ENCODE results near the gene TP73. TPM values are rescaled to one million over a fixed set of nuclear protein-coding genes. Genes with fewer than 3 reads are reported as not detected.

Gene TP73
- total RNA-seq, 1 donor from 2014 or later = 1.3 TPM

DNA sequence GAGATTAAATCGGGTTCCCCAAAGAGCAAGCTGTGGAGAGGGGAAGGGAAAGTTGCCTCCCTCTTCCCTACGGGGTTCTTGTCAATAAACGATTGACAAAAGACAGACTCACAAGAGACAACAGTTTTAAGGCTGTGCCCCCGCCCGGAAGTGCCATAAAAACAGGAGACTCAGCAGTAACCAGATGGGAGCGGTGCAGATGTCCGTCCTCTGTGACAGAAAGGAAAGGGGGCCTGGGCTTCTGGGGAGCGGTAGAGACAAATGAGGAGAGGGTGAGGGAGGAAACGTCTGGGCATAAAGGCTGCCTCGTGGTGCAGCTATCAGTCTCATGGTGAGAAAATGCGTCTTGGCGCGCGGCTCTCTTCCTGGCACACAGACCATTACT, 5.9 kb downstream of the TP73 start:
- intact Hi-C loops (cut with micrococcal nuclease) = loop anchor here (10.0 kb wide), 1 partner anchor 67 kb away; no protein-coding TSS in a partner anchor

DNA sequence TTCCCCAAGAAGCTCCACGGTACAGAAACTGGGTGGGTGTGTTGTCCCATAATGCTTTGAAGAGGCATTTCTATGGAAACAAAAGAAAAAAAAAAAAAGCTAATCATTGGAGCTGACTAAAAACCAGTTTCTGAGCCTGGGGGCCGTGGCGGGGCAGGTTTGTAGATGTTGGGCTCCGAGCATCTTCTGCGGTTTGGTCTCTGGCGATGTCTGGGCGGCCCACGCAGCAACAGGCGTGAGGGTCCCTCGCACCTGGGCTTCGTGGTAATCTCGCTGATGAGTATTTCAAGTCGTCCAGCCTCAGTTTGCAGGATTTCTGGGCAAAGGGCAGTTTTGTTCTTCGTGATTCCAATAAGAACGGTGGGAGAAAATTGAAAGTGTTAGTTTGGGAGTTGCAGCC, 6.8 kb downstream of the TP73 start:
- H3K27ac Mint-ChIP-seq = no peak overlapping the region
- intact Hi-C loops (cut with micrococcal nuclease) = loop anchor here (10.0 kb wide), 1 partner anchor 66 kb away; no protein-coding TSS in a partner anchor
- H3K4me3 Mint-ChIP-seq = no peak overlapping the region
- H3K9me3 Mint-ChIP-seq = no peaks in the 10 kb centered on the region
- H3K27me3 Mint-ChIP-seq = peaks cover 30% of the 10 kb centered on the region
- no peaks in the 10 kb centered on the region for H3K36me3 Mint-ChIP-seq (ENCODE audit: low read depth)
- no peak for DNase-seq
- H3K4me1 Mint-ChIP-seq = no peaks in the 10 kb centered on the region

More for the DNA sequence above, 5.9 kb downstream of the TP73 start:
- DNase-seq = no peak
- Mint-ChIP-seq H3K4me3 (no peak overlapping the region), H3K27me3 (peaks cover 39% of the 10 kb centered on the region), H3K9me3 (no peaks in the 10 kb centered on the region), H3K27ac (no peak overlapping the region), H3K4me1 (no peaks in the 10 kb centered on the region), H3K36me3 (ENCODE audit: low read depth) (no peaks in the 10 kb centered on the region)

DNA sequence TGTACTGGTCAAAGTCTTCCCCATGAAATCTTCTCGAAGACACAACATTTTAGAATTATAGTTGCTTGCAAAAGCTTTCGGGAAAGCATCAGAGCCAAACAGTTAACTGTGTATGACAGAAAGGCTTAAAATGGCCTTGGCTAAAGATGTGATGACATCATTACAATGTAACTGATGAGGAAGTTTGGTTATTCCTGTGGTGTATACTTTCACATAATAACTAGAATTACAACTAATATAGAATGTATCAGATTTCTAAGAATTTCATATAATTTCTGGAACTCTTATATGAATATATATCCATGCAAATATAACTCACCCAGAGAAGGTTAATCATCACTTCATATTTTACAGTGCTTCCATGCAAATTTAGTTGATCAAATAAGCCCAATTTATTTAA, 8.4 kb downstream of the TP73 start:
- Mint-ChIP-seq H3K36me3 (ENCODE audit: low read depth) (no peaks in the 10 kb centered on the region), H3K4me1 (no peaks in the 10 kb centered on the region), H3K27ac (no peak overlapping the region), H3K9me3 (no peaks in the 10 kb centered on the region), H3K27me3 (peaks cover 14% of the 10 kb centered on the region), H3K4me3 (no peak overlapping the region)
- intact Hi-C loops (cut with micrococcal nuclease) = no loop called here
- no peak for DNase-seq

DNA sequence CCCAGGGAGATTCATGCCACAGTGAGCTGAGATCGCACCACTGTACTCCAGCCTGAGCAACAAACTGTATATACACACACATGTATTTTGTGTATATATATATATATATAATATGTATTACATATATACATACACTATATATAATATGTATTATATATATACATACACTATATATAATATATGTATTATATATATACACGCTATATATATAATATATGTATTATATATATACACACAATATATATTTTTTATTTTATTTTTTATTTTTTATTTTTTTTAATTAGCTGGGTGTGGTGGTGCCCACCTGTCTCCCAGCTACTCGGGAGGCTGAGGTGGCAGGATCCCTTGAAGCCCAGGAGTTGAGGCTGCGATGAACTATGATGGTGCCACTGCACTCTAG, 9.3 kb downstream of the TP73 start:
- H3K4me1 Mint-ChIP-seq = no peaks in the 10 kb centered on the region
- no peak for DNase-seq
- no peaks in the 10 kb centered on the region for H3K9me3 Mint-ChIP-seq
- intact Hi-C loops (cut with micrococcal nuclease) = no loop called here
- no peak overlapping the region for H3K4me3 Mint-ChIP-seq
- peaks cover 7% of the 10 kb centered on the region for H3K27me3 Mint-ChIP-seq
- H3K27ac Mint-ChIP-seq = no peak overlapping the region
- no peaks in the 10 kb centered on the region for H3K36me3 Mint-ChIP-seq (ENCODE audit: low read depth)

- H3K27ac Mint-ChIP-seq = no peak overlapping the region
- H3K4me1 Mint-ChIP-seq = no peaks in the 10 kb centered on the region
- H3K36me3 Mint-ChIP-seq (ENCODE audit: low read depth) = no peaks in the 10 kb centered on the region
- H3K27me3 Mint-ChIP-seq = peaks cover 7% of the 10 kb centered on the region
- DNase-seq = no peak
- H3K4me3 Mint-ChIP-seq = no peak overlapping the region
- intact Hi-C loops (cut with micrococcal nuclease) = no loop called here
- H3K9me3 Mint-ChIP-seq = no peaks in the 10 kb centered on the region
These were observed 9.9 kb downstream of the TP73 start for GRCh38 chr1:3662080-3662671.

- Mint-ChIP-seq H3K27me3 (peaks cover 7% of the 10 kb centered on the region), H3K27ac (no peak overlapping the region), H3K4me1 (no peaks in the 10 kb centered on the region), H3K4me3 (no peak overlapping the region), H3K36me3 (ENCODE audit: low read depth) (no peaks in the 10 kb centered on the region), H3K9me3 (no peaks in the 10 kb centered on the region)
- DNase-seq = no peak
- intact Hi-C loops (cut with micrococcal nuclease) = no loop called here
These were observed 11.8 kb downstream of the TP73 start for GRCh38 chr1:3663999-3664699.

DNA sequence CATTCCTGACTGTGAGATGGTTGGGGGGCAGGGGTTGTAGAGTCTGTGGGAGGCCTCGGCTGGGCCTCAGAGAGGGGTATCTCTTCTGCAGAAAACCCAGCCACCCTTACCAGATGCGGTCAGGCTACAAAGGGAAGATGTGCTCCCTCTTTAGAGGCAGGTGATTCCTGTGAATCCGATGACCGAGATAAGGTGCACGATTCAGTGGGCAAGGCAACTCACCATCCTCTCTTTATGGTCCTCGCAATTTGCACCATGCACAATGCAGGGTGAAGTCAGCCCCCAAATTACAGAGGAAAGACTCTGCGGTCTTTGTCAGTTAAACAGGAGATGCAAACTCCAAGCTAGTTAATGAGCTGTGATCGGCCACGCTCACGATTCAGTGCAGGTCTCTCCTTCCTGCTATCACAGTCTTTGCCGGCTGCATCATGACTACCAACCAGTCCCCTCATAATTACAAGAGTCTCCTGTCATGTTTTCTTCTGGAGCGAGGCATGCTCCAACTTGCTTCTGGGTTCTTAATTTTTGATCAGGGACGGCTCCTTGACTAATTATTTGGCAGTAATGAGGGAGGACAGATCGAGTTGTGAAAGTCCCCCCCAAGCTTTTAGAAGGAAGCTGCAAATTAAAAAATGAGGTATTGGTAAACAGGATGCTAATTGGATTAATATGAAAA, 12.5 kb downstream of the TP73 start:
- H3K36me3 Mint-ChIP-seq (ENCODE audit: low read depth) = no peaks in the 10 kb centered on the region

DNA sequence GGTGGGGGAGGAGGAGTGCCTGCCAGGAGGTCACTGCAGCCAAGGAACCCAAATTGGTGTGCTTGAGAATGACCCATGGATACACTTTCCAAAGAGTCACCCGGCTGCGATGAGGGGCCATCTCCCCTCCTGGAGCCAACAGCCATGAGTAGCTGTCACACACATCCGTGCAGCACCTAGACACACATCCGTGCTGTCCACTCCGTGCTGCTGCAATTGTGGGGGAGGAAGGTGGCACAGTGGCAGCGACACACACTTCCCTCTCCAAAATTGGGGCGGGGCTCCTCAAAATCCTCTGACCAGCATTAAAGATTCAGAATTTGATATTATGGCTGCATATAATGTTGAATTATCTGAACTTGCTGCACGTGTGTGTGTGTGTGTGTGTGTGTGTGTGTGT, 15.8 kb downstream of the TP73 start:
- DNase-seq = no peak
- H3K36me3 Mint-ChIP-seq (ENCODE audit: low read depth) = no peaks in the 10 kb centered on the region
- H3K27me3 Mint-ChIP-seq = no peaks in the 10 kb centered on the region
- H3K9me3 Mint-ChIP-seq = no peaks in the 10 kb centered on the region
- intact Hi-C loops (cut with micrococcal nuclease) = no loop called here
- H3K27ac Mint-ChIP-seq = no peak overlapping the region
- H3K4me1 Mint-ChIP-seq = no peaks in the 10 kb centered on the region
- no peak overlapping the region for H3K4me3 Mint-ChIP-seq

More for the DNA sequence above, 12.5 kb downstream of the TP73 start:
- no peaks in the 10 kb centered on the region for H3K9me3 Mint-ChIP-seq
- H3K27me3 Mint-ChIP-seq = peaks cover 5% of the 10 kb centered on the region
- DNase-seq = no peak
- H3K4me3 Mint-ChIP-seq = no peak overlapping the region
- no peaks in the 10 kb centered on the region for H3K4me1 Mint-ChIP-seq
- H3K27ac Mint-ChIP-seq = no peak overlapping the region
- intact Hi-C loops (cut with micrococcal nuclease) = no loop called here

DNA sequence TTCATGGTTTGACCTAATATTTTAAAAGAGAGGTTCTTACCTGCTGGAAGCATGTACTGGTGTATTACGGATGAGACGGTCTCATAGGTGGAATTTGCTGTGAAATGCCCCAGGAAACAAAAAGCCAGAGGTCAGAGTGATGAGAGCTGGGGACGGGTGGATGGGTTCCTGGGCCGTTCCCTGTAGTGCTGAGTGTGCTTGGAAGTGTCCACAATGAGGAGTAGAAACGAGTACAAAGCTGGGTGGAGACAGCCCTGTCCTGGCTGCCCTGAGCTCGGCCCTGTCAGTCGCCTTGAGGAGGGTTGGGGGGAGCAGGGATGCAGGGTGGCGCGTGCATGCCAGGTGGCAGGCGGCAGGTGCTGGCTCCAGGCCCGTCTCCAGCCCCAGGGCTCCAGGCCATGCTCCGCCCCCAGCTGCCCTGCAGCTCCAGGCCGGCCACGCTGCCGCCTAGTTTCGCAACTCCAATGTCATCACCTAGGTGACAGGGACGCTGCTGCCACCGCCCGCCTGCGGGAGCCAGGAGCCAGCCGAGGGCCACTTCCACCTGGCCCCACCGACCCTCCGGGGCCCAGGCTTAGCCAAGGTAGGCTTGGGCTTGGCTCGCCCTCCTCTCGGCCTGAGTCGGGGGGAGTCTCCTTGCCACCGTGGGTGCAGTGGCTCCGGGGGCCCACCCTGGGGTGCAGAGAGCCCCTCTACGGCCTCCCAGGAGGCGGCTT, 16.4 kb downstream of the TP73 start:
- Mint-ChIP-seq H3K27me3 (no peaks in the 10 kb centered on the region), H3K4me1 (no peaks in the 10 kb centered on the region)
- intact Hi-C loops (cut with micrococcal nuclease) = no loop called here

GRCh38 chr1:3669421-3669821, 17.1 kb downstream of the TP73 start:
- DNase-seq = no peak
- no peak overlapping the region for H3K4me3 Mint-ChIP-seq
- no peaks in the 10 kb centered on the region for H3K36me3 Mint-ChIP-seq (ENCODE audit: low read depth)
- H3K27me3 Mint-ChIP-seq = no peaks in the 10 kb centered on the region
- H3K27ac Mint-ChIP-seq = no peak overlapping the region
- no peaks in the 10 kb centered on the region for H3K9me3 Mint-ChIP-seq
- no peaks in the 10 kb centered on the region for H3K4me1 Mint-ChIP-seq
- intact Hi-C loops (cut with micrococcal nuclease) = no loop called here

More for the DNA sequence above, 16.4 kb downstream of the TP73 start:
- H3K9me3 Mint-ChIP-seq = no peaks in the 10 kb centered on the region
- no peak overlapping the region for H3K27ac Mint-ChIP-seq
- H3K36me3 Mint-ChIP-seq (ENCODE audit: low read depth) = no peaks in the 10 kb centered on the region
- DNase-seq = no peak
- H3K4me3 Mint-ChIP-seq = no peak overlapping the region

- H3K4me3 Mint-ChIP-seq = no peak overlapping the region
- intact Hi-C loops (cut with micrococcal nuclease) = no loop called here
- no peaks in the 10 kb centered on the region for H3K9me3 Mint-ChIP-seq
- H3K4me1 Mint-ChIP-seq = no peaks in the 10 kb centered on the region
- H3K27me3 Mint-ChIP-seq = no peaks in the 10 kb centered on the region
- no peak for DNase-seq
- H3K27ac Mint-ChIP-seq = no peak overlapping the region
- H3K36me3 Mint-ChIP-seq (ENCODE audit: low read depth) = no peaks in the 10 kb centered on the region
These were observed 17.7 kb downstream of the TP73 start for GRCh38 chr1:3669971-3670431.

DNA sequence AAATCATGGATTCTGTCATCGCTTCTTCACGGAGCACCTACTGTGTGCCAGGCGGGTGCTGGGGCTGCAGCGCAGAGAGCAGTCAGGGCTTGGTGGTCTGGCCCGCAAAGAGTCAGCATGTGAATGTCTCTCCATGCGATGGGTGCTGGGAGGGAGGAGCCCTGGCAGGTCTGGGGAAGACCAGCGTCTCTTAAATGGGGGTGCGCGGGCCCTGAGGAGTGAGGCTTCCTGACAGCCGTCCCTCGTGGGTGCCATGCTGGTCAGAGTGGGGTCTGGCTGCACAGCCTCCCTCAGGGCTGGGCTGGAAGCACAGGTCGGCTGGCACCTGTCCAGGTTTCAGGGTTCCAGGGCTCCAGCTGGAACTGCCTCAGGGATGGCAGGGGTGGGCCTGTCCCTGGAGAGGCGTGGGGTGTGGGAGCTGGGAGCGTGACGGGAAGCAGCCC, 18.5 kb downstream of the TP73 start:
- DNase-seq = no peak
- Mint-ChIP-seq H3K27me3 (no peaks in the 10 kb centered on the region), H3K9me3 (no peaks in the 10 kb centered on the region), H3K4me1 (no peaks in the 10 kb centered on the region), H3K27ac (no peak overlapping the region), H3K4me3 (no peak overlapping the region), H3K36me3 (ENCODE audit: low read depth) (no peaks in the 10 kb centered on the region)
- intact Hi-C loops (cut with micrococcal nuclease) = no loop called here

- Mint-ChIP-seq H3K4me1 (no peaks in the 10 kb centered on the region), H3K36me3 (ENCODE audit: low read depth) (no peaks in the 10 kb centered on the region), H3K9me3 (no peaks in the 10 kb centered on the region), H3K27me3 (no peaks in the 10 kb centered on the region), H3K27ac (no peak overlapping the region), H3K4me3 (no peak overlapping the region)
- no peak for DNase-seq
- intact Hi-C loops (cut with micrococcal nuclease) = no loop called here
These were observed 19.3 kb downstream of the TP73 start for GRCh38 chr1:3671371-3672180.

All from activated CD4-positive, alpha-beta T cell treated with anti-CD3 and anti-CD28 coated beads, Interleukin-2, amount 10 ng/mL, durations not matched to agents 24 days and 14 days (primary cell).